GM18870 (cell line): ENCODE results near the gene CHST8.

Experiments
- ATAC-seq: cut with Tn5 transposase; IDR thresholded peaks from one replicate; pipeline ENCODE4 v1.9.1; 2021; ENCODE audit warnings: moderate library complexity; ENCODE audit not compliant: unreplicated experiment

The CHST8 gene

GRCh38 chr19:33734913-33735312, 113.2 kb downstream of the CHST8 start:
- ATAC-seq: no peak

- ATAC-seq: no peak
These were observed 114.4 kb downstream of the CHST8 start for GRCh38 chr19:33736158-33736557.

GRCh38 chr19:33736787-33737186, 115.0 kb downstream of the CHST8 start:
- ATAC-seq: no peak

GRCh38 chr19:33737681-33738371, 116.1 kb downstream of the CHST8 start:
- no peak for ATAC-seq

- no peak for ATAC-seq
These were observed 119.2 kb downstream of the CHST8 start for GRCh38 chr19:33740811-33741396.

- no peak for ATAC-seq
These were observed 123.5 kb downstream of the CHST8 start for GRCh38 chr19:33745297-33745696.

- no peak for ATAC-seq
These were observed 124.4 kb downstream of the CHST8 start for GRCh38 chr19:33746159-33746558.

DNA sequence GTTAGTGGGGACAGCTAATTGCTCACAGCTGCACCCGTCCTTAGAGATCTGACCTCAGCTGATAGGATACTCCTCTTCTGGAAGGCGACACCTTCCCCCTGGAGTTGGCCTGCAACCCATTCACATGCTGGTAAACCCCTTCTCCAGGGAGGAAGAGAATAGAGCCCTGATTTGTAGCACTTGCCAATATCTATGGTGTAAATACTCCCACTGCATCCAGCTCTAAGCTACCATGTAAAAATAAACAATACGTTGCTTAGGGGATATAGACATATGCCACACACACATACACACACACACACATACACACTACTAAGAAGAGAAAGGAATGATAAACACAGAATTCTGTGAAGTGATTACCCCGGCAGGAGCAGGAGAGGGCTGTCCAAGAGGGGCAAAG, 125.5 kb downstream of the CHST8 start:
- ATAC-seq: no peak

DNA sequence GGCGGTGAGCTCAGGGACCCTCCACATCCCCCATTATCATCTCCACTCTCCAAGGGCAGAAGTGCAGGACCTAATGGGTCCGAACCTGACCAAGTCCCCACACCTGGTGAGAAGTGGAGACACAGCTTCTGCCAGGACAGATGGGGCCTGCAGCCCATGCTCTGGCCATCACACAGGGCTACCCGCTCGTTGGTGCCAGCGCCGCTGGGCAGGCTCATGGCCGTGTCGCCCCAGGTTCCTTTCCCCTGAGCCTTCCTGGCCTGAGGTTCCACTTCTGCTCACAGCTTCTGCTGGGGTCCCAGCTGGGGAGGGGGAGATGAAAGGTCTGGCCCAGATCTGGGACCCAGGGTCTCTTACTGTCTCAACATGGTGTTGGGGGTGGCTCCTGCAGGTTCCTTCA, 126.5 kb downstream of the CHST8 start:
- ATAC-seq: no peak

GRCh38 chr19:33749016-33749415, 127.3 kb downstream of the CHST8 start:
- no peak for ATAC-seq

DNA sequence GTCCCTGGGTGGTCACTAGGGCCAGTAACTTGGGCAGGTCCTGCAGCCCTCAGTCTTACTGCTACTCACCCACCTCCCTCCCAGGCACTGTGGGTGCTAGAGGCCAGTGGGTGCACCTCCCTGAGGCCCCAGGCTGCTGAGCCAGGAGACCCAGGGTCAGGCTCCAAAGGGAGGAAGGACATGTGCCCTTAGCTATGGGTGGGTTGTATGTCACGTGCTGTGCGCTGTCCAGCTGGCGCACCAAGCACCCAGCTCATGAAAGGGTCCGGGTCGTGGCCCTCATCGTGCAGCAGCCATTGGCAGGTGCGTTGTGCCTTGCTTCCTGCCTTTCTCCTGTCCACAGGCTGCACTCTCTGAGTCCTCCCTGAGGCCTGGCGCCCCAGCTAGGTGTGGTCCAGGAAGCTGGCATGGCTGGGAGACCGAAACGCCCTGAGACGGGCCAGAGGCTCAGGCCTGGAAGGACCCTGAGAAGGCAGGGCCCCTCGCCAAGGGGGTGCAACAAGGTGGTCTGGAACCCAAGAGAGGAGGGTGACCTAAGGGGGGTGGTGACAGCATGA, 127.9 kb downstream of the CHST8 start:
- ATAC-seq: no peak

GRCh38 chr19:33750587-33751435, 129.1 kb downstream of the CHST8 start:
- no peak for ATAC-seq

GRCh38 chr19:33751436-33751770, 129.7 kb downstream of the CHST8 start:
- no peak for ATAC-seq

- ATAC-seq: no peak
These were observed 130.5 kb downstream of the CHST8 start for GRCh38 chr19:33752018-33752800.

DNA sequence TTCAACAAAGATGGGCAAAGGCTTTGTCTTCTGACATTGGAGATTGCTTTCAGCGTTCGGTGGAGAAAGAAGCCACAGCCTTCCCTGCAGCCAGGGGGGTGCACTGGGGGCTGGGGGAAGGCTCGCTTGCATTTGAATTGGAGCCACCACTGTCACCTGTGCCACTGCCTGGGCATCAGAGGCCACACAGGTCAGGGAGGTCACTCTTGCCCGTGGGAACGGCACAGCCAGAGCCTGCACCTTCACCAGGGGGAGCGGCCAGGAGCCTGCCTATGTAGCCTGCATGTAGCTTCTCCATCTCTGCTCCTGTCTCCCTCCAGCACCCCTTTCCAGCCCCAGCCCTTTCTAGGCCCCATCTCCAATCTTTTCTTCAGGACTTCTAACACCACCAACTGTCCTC, 131.2 kb downstream of the CHST8 start:
- ATAC-seq: no peak

DNA sequence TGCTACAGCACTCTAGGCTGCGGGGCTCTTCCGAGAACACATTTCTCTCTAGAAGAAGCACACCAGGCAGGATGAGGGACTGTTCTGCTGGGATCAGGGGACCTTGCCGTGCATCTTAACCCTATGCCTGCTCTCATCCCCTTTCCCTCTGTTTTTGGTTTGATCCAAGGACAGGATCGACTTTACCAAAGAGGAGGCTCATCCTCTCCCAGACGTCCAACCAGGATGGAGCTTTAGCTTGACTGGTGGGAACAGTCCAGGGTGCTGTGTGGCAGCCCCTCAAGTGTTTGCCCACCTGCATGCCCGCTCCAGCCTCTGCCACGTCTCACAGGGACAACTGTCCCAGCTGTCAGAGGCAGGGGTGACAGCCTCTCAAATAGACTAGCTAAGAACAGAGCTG, 132.6 kb downstream of the CHST8 start:
- ATAC-seq: no peak

DNA sequence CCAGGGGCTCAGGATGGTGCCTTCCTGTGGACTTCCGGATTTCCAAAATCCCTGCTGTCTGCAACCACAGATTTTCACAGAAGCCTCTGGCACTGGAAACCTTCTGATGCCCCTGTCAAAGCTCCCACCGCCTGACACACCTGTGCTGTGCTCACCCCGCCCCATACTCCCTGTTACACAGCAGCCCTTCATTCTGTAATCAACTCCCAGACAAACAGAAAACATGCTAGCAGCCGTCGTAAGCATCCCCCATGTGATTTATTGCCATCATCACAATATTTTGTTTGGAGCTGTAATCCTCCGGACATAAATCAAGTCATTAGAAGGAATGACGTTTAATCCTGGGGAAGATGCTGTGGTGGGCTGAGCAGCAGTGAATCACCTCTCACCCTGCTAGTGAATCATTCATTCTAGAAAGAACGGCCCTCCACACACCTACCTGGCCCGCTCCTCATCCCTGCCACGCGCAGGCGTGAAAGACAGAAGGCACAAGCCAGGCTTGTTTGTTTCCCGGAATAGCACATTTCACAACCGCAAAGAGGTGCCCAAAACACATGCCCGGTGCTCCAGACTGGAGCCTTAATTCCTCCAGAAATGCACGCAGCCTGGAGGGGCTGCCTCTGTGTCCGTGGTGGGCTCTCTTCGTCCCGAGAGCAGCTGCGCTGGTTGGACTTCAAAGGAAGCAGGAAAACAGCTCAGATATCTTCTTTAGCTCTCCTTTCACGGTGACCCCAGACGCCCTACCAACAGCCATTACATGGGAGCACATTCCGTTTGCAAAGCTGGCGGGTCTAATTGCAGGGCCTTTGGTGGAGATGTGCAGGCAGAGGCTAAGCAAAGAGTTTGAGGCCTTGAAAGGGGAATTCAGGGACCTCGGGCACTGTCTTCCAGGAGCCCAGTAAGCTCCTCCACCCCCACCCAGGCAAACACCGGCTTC, 133.6 kb downstream of the CHST8 start:
- no peak for ATAC-seq

DNA sequence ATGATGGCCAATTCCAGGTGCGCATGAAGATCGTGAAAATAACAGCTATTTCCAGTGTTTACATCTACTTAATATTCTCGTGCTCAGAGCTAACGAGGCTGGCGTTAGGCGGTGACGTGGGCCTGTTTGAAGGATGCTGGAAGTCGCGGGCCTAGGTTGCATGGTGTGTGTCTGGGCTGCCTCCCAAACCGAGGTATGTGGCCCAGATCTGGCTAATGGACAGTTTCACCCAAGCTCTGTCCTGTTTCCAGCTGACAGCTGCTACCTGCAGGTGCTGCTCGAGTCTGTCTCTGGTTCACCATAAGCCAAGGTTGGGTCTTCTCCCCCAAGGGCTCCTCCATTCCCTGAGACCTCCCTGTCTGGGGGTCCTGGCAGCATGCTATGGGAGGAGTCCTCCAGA, 134.4 kb downstream of the CHST8 start:
- no peak for ATAC-seq

DNA sequence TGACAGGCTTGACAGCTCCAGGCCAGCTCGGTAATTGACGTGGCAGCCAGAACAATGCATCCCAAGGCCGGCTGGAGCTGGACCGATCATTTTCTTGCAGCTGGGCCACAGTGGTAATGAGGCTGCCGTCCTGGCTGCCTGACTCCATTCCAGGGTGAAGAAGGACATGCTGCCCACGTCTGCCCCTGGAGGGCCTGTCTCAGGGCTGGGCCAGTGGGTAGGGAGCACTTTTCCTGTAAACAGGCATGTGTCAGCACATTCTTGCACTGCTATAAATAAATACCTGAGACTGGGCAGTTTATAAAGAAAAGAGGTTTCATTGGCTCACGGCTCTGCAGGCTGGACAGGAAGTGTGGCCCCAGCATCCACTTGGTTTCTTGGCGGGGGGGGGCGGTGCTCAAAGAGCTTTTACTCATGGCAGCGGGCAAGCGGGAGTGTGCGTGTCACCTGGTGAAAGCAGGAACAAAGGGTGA, 136.8 kb downstream of the CHST8 start:
- ATAC-seq: no peak

- ATAC-seq: no peak
These were observed 137.6 kb downstream of the CHST8 start for GRCh38 chr19:33759356-33759755.
